A172 (cell line): Measurements from ENCODE around the gene RAB17. TPM values are rescaled to one million over a fixed set of nuclear protein-coding genes. Genes with fewer than 3 reads are reported as not detected.
A peak's percentile ranks its signal among the peaks of the same experiment; 100 is the strongest.

Experiments
- DNase-seq: peaks from one replicate; pipeline ENCODE4 v3.0.0-alpha.2; 2015; ENCODE audit warnings: low spot score
- total RNA-seq: library from RNA; depleted of rRNA; stranded (reverse); fragments of >200 nt; shearing (Covaris generic); gene quantifications from 2 replicates; pipeline ENCODE4 v1.2.3, GENCODE V29; 2014

RAB17 gene
- total RNA-seq, 1 experiment from 2014 or later: 4.1 TPM

DNA sequence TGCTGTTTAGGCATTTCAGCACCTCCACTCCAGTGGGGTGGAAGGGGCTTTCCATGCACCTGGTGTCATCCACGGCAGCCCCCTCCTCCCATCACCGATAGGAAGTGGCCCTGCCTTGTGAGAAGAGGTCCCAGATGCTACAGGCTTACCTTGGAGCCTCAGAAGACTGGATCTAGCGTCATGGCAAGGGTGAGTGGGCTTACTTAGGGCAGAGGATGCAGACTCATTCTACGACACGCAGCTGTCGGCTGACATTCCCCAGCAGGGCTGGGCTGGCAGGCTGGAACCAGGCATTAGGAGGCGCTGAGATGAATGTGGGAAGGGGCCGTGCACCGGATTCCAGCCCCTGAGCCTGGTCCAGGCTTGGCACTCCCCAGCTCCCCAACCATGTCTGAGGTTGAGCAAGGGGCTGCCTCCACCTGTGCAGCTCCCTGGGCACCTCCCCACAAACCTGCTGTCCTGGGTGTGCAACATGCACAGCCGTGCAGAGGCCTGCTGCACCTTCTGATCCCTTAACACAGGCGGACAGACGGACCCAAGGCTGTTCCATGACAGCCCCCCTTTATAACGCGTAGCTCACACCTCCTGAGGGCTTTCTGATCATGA lies 25.9 kb downstream of the RAB17 start:
- DNase-seq: no peak

DNA sequence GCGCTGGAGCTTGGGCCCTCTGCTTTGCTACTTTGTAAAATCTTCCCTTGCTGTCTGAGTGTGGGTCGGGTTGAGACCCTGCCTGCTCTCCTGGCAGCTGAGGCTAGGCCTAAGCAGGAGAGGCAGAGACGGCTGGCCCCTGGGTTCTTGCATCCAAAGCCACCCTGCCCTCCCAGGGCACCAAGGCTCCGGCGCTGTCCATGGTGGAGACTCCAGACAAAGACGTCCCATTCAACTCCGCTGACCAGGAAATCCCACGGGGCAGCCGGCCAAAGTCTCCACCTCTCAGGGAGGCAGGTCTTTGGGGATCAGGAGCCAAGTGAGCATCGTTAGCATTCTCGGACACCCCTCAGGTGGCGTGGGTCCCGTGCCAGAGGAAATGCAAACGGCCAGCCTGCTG lies 26.7 kb downstream of the RAB17 start:
- no peak for DNase-seq

DNA sequence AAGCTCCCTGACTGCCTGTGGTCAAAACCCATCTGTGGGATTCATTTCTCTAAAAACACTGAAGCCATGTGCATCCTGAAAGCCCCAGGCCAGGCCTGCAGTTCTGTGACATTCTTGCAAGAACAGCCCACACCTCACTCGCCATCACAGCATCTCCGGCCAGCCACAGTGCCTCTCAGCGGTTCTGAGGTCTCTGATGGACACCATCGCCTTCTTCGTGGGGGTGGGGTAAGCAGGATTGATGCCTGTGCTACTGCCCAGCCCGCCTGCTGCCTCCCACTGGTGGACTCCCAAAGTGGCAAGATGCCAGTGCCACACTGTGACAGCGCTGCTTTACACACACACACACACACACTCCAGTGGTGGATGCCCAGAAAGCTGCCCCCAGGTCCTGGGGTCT lies 29.3 kb downstream of the RAB17 start:
- no peak for DNase-seq

DNA sequence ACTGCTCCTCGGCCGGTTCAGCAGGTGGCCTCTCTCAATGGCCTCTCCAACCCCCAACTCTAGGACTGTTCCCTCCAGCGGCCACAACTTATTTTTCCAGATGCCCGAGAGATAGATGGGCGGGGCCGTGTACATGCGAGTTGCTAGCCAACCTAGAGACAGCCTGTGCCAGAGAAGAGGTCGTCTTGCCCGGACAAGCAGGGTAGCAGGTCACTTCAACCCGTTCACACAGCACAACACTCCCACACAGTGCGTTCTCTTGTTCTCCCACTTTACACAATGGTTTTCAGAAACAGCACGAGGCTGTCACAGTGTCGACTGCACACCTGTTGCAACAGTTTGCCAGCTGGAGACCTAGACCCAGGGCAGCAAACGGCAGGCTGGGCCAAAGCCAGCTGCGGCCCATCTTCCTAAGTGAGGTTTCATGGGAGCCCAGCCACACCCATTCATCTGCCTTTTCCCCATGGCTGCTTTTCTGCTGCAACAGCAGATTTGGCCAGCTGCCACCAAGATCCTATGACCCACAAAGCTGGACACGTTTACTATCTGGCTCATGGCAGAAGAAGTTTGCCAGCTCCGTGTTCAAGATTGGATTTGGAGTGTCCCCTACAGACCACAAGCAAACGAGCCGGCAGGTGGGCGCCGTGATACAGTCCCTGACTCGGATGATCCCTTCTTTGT lies 31.4 kb downstream of the RAB17 start:
- peak; percentile 38 for DNase-seq

DNA sequence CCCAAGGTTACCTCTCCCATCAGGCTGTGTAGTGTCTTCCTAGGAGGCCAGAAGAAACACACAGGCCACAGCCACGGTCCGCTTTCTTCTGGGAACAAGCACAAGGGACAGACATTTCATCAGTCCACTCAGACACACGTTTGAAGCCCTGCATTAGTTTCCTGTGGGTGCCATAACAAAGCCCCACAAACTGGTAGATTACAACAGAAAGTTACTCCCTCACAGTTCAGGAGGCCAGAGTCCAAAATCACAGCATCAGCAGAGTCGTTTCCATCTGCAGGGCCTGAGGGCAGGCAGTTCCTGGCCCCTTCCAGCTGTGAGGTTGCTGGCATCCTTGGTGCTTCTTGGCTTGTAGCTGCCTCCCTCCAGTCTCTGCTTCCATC lies 32.9 kb downstream of the RAB17 start:
- no peak for DNase-seq

DNA sequence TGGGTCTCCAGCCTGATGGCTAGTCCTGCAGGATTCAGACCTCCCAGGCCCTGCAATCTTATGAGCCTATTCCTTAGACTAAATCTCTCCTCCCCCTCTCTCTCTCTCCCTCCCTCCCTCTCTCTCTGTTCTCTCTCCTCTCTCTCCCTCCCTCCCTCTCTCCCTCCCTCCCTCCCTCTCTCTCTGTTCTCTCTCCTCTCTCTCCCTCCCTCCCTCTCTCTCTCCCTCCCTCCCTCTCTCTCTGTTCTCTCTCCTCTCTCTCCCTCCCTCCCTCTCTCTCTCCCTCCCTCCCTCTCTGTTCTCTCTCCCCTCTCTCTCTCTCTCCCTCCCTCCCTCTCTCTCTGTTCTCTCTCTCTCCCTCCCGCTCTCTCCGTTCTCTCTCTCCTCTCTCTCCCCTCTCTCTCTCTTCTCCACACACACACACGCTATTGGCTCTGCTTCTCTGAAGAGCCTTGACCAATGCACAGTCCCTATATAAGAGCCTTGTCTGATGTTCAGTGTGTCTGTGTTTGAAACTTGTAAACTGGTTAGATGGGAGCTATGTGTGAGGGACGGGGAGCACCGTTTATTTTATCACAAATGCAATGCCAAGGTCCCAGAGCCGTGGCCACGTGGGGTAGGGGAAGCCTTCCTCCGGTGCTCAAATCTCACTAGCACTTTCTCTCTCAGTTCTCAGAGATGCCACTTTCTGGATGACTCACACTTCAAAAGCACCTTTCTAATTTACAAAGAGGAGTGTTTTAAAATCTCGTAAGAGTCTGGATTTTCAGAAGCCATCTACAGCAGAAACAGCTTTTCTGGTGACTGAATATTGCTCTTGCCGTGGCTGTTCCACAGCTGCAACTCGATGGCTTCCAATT lies 33.5 kb downstream of the RAB17 start:
- DNase-seq: no peak

DNA sequence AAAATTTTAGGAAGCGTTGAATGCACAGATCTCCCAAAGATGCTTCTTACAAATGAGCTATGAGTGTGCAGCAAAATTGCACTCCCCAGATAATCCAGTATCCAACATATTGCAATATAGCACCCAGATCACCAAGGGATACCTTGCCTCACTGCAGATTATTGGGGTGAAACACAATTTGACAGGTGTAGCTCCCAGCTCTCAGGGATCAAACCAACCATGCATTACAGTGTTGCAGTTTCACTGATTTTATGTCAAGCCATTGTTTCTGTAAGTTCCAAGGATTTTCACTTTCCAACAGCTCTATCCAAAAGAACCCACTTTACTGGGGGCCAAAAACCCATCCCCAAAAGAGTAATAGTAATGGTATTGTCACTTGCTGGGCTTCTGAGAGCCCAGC lies 35.0 kb downstream of the RAB17 start:
- no peak for DNase-seq

DNA sequence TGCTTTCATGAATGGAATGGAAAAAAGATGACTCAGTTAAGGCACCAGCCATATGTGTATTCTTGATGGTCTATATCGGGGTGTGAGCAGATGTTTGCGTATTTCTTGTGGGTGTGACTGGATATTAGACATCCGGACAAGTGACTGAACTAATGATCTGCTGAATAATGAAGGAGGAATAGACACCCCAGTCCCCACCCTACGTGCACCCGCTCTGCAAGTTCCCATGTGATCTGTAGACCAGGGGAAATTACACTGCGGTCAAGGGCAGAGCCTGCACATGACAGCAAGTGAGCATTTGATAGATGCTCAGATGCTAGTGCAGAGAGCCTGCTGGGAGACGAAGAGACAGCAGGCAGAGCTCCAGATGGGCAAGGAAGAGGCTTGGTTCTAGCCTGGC lies 36.6 kb downstream of the RAB17 start:
- no peak for DNase-seq

DNA sequence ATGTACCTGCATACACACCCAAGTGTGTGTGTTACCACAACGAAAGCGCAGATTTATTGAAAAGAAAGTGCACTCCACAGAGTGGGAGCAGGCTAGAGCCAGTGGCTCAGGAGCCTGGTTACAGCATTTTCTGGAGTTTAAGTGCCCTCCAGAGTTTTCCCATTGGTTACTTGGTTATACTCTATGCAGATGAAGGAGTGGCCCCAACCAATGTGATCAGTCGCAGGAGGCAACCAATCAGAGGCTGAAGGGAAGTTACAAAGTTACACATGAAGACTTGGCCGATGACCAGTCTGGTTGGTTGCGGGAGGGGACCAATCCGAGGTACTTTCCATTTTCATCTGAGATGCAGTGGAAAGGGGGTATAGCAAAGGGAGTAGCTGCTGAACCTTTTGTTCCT lies 37.6 kb downstream of the RAB17 start:
- DNase-seq: no peak

DNA sequence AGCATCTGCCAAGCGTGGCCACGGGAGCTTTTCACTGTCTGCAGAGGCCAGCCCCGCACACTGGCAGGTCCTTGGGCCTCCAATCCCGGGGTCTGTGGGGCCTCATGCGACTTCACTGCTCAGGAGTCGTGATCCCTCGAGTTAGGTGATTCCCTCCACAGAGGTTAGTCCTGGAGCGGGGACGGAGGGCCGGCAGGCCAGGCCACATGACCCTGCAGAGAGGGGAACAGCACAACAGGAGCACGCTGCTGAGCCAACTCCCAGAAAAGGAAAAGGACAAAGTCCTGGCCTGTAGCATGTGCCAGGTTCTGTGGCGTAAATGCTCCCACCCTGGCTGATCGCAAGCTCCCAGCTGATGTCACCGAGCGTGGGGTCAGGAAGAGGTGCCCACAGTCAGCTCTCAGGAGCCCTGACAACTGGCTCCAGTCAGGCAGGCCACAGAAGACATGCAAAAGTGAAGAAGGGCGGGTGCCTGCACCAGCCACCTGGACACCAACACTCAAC lies 39.4 kb downstream of the RAB17 start:
- no peak for DNase-seq

DNA sequence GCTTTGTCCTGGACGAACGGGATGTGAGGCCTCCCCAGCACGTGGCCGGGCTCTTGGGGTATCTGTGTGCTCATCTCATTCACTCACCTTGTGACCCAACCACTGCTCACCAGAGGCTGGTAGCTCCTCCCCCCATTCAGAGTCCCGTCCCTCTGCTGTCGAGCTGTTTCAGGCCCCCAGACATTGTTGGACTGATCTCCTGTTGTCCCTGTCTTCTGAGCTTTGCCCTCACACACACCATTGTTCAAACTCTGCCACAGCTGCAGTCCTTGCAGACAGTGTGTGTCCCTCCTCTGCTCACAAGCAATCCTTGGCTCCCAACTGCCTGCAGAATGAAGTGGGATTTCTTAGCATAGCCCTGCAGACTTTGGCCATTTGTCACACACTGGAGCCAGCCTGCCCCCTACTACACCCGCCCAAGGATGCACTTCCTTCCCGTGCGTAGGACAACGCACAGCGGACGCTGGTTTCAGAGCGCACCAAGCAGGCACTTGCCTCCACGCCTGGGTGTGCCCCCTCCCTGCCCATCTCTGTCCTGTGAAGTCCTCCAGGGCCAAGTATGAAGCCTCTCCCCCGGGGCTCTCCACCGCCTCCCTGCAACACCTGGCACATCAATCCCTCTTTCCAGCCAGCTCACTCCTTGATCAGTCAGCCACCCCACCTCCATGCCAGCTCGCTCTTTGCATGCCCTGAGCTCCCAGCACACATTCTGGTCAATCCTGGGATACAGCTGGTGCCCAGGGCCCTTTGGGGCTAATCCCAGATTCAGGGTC lies 40.7 kb downstream of the RAB17 start:
- no peak for DNase-seq

DNA sequence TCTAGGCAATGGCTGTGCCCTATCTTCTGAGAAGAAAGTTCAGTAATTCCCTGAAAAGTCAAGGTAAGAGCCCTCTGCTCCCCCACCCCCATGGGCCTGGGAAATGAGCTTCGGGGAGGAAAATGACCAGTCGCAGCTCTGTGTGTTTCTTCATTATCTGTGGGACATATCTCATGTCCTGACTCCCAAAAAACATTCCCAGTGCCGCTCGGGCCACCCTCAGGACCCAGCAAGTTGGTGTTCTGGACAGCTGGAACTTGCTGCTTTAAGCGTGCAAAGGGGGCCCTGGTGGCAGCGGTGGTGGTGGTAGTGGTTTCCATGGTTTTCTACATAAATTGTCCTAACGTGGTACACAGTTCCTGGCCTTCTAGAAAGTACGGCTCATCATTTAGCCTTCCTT lies 41.3 kb downstream of the RAB17 start:
- no peak for DNase-seq

DNA sequence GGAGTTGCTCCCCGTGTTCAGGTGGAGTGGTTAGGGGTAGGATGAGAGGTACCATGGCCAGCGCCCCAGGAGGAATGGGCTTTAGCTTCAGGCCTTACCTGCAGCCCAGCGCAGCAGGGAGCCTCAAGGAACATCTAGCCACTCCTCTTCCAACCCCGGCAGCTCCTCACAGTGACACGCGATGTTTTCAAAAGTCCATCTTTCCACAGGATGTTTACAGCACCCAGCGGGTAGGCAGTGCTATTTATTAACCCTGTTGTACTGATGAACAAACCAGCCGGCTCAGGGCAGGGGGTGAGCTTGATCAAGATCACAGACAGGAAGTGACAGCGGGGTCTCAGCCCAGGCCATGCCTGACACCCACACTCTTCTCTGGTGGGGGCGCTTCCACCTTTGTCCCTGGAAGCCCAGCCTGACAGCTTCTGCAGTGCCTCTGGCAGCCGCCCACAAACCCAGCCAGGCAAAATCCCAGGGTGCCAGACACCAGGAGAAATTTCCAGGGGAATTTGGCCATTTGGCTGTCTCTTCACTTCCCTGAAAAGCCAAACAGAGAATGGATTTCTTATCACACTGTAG lies 42.6 kb downstream of the RAB17 start:
- no peak for DNase-seq

DNA sequence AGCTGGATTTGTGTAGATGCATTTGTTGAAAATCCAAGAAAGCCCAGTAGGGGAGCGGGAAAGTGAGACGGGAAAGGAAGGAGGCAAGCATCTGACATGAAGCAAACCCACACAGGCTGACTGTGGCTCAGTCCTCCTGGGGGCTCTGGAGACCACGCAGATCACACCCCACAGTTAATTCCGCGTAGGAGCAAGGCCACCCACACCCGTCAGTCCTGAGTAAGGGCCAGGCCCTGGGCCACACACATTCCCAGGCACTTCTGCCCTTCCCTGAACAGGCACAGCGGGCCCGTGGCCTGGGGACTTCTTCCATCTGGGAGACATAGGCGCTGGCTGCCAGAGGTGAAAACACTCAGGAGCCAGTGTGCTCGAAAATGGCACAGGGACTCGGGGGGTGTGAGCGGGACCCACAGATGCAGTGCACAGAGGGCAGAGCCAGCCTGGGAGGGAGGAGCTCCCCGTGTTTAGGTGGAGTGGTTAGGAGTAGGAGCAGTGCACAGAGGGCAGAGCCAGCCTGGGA lies 43.6 kb downstream of the RAB17 start:
- DNase-seq: no peak

DNA sequence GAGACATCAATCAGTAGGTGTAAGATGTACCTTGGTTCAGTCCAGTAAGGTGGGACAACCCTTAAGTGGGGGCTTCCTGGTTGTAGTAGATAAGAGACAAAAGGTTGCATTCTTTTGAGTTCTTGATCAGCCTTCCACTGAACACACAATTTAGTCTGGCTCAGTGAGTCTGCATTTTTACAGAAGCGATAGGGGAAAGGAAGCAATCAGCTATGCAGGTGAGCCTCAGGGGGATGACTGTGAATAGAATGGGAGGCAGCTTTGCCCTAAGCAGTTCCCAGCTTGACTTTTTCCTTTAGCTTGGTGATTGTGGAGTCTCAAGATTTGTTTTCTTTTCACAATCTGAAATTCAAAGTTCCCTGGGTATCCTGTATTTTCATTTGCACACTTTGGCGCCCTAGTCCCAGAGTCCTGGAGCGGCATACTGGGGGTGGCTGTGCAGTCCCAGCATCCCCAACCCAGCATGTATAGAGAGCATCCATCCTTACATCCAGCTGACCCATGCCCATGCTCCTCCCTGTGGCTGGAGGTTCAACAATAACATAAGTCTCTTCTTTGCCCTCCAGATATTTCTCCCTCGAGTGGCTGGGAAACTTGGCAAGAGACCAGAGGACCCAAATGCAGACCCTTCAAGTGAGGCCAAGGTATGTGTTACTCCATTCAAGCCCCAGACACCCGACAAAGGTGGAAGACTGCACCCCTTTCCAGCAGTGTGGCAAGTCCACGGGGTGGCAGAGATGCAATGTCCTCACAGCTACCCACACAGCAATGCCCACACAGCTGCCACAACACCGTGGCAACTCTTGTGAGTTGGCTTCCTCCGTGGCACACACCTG lies 44.3 kb downstream of the RAB17 start:
- DNase-seq: no peak

DNA sequence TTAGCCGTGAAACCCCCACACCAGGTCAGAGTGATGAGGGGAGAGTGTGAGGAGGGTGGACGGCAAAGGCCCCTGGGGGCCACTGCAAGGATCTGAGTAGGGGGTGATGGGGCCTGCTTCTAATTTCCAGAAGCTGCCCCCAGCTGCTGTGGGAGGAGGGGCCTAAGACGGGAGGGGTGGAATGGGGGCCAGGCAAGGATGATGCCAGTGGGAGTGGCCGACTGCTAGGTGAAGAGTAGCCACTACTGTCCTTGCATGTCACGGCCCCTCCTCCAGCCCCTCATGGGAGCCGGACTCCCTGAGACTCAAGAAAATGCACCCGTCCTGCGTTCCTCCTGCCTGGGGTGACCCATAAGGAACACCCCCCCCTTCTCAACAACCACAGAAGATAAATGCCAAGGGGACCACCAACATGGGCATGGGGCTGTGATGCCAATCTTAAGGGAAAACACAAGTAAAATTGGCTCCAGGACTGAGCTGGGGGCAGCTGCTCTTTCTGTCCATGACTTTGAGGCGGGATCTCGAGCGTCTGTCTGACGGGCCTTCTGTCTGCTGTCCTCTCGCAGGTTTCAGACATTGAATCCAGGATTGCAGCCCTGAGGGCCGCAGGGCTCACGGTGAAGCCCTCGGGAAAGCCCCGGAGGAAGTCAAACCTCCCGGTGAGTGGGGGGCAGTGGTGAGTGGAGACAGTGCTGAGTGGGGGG lies 48.4 kb downstream of the RAB17 start:
- DNase-seq: no peak

DNA sequence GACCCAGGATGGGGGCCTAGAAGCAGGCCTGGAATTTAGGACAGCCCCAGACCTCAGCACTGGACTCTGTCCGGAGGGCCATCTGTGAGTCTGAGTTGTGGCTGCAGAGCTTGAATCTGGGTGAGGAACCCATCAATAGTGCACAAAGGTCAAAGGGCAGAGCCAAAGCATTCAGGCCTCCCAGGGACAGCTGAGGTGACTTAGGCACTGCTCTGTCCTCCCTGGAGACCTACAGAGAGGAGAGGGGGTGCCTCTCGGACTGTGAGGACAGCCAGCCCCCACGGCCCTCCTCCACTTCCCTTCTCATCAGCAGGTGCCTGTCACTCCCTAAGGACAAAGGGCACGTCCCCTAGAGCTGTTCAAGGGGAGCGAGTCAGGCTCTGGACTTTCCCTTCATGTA lies 49.3 kb downstream of the RAB17 start:
- no peak for DNase-seq

DNA sequence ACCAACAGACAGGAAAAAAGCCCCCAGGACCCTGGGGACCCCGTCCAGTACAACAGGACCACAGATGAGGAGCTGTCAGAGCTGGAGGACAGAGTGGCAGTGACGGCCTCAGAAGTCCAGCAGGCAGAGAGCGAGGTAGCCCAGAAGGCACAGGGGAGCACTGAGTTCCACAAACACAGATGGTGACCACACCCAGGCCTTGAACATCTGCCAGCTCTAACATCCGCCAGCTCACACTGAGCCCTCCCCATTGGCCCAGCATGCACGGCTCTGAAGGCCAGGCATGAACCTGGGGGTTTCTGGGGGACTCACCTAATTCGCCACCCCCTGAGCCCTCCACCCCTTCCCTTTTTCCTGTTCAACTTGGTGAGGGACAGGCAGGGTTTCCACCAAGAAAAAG lies 49.7 kb downstream of the RAB17 start:
- DNase-seq: peak; percentile 82

DNA sequence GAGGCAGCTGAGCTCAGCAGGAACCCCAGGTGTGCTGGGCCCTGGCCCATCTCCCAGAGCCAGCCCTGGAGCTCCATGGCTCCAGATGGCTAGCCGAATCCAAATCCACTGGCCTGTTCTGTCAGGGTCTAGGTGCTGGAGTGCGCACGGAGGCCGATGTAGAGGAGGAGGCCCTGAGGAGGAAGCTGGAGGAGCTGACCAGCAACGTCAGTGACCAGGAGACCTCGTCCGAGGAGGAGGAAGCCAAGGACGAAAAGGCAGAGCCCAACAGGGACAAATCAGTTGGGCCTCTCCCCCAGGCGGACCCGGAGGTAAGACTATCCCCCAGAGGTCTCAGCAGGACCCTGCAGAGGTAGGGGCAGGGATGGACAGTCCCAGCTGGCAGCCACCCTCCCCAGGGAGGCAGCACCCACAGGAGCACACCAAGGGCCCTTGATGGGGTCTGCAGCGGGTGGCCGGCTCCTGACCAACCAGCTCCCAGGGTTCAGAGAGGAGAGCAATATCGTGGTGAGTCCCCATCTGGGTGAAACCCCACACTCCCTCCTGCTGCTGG lies 50.2 kb downstream of the RAB17 start:
- DNase-seq: no peak

DNA sequence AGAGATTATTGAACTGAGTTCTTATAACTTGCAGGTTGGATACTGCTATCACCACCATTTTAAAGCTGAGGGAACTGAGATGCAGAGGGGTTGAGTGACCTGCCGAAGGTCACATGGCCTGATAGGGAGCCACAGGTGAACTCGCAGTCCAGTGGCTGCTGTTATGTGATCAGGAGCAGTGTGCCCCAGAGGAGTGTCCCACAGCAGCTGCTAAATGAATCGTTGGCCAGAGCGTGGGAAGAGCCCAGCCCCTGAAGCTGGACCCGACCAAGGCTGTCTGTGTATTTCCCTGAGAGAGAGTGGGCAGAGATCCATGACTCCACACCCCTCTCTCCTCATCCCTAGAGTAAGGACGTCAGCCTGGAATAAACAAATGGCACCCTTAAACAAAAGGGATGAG lies 50.9 kb downstream of the RAB17 start:
- no peak for DNase-seq
